B cell (primary cell): ENCODE results near the gene DVL2. TPM values are rescaled to one million over a fixed set of nuclear protein-coding genes. Genes with fewer than 3 reads are reported as not detected.

Source experiments
- ATAC-seq: fragments of 200-7000 bp; cut with Tn5 transposase; one replicate; pipeline ENCODE4 v1.10.0; 2021; ENCODE audit warnings: low read depth, mild to moderate bottlenecking, moderate number of reproducible peaks, moderate library complexity
- CTCF ChIA-PET: fragments of 350-600 bp; sonication (Branson Sonifier 250); formaldehyde crosslinking; loops from one replicate; lab custom pipeline; 2021; ENCODE audit warnings: antibody characterized with exemption, inconsistent platforms; lab: Charles Lee
- POLR2A ChIA-PET: fragments of 350-600 bp; sonication (Branson Sonifier 250); formaldehyde crosslinking; loops from one replicate; lab custom pipeline; 2021; ENCODE audit warnings: antibody characterized with exemption; lab: Charles Lee
- DNase-seq: peaks from one replicate; pipeline ENCODE4 v3.0.0; 2013
- H2AFZ ChIP-seq: 2 replicates; pipeline ENCODE4 v1.6.1; 2012; ENCODE audit warnings: mild to moderate bottlenecking, low read depth, low read length; ENCODE audit not compliant: insufficient read depth, poor library complexity, severe bottlenecking
- H3K27ac ChIP-seq, 2 donors: 1 replicate in 1 of 2; 2 replicates in 1 of 2; pipeline ENCODE4 v1.5.1; 2012 to 2013; ENCODE audit warnings: low read length in 2 of 2, mild to moderate bottlenecking in 2 of 2, moderate library complexity in 1 of 2
- H3K27me3 ChIP-seq, 4 experiments: fragments of 200-600 bp in 1 of 4; sonication (generic) in 1 of 4; replicated peaks in 1 of 4; 1 replicate in 2 of 4; 2 replicates in 2 of 4; pipeline versions ENCODE4 v1.6.1 to v1.7.0; 2013 to 2016; ENCODE audit warnings: low read length in 3 of 4, mild to moderate bottlenecking in 2 of 4, mixed read lengths in 1 of 4, moderate library complexity in 1 of 4; ENCODE audit not compliant: insufficient read depth in 4 of 4, control insufficient read depth in 3 of 4; ENCODE audit errors: control extremely low read depth in 1 of 4
- H3K36me3 ChIP-seq, 2 experiments: replicated peaks in 1 of 2; 1 replicate in 1 of 2; 2 replicates in 1 of 2; pipeline versions ENCODE4 v1.6.1 to v1.7.1; 2013; ENCODE audit warnings: low read length in 1 of 2; ENCODE audit not compliant: insufficient read depth in 2 of 2, control insufficient read depth in 1 of 2; ENCODE audit errors: control extremely low read depth in 1 of 2, extremely low read depth in 1 of 2
- H3K4me1 ChIP-seq, 2 donors: fragments of 200-600 bp in 1 of 2; sonication (generic) in 1 of 2; 1 replicate in 1 of 2; 2 replicates in 1 of 2; pipeline versions ENCODE4 v1.5.1 to v1.6.1; 2013 to 2017; ENCODE audit warnings: low read length in 2 of 2; ENCODE audit not compliant: control insufficient read depth in 2 of 2, insufficient read depth in 2 of 2
- H3K4me2 ChIP-seq: replicated peaks from 2 replicates; pipeline ENCODE3; 2012; ENCODE audit warnings: mild to moderate bottlenecking, low read depth, low read length; ENCODE audit not compliant: poor library complexity, severe bottlenecking
- H3K4me3 ChIP-seq, 5 experiments: fragments of 200-600 bp in 1 of 5; sonication (generic) in 1 of 5; 1 replicate in 3 of 5; 2 replicates in 2 of 5; pipeline versions ENCODE4 v1.5.1 to v1.7.0; 2011 to 2016; ENCODE audit warnings: low read length in 4 of 5, mild to moderate bottlenecking in 4 of 5, low read depth in 2 of 5, control low read depth in 1 of 5, moderate library complexity in 1 of 5; ENCODE audit not compliant: insufficient read depth in 1 of 5; ENCODE audit errors: control extremely low read depth in 1 of 5, extremely low read depth in 1 of 5
- H3K79me2 ChIP-seq: fragments of 200-600 bp; sonication (generic); one replicate; pipeline ENCODE4 v1.6.0; 2016; ENCODE audit warnings: low read length; ENCODE audit not compliant: control insufficient read depth, insufficient read depth
- H3K9ac ChIP-seq: fragments of 200-600 bp; sonication (generic); 2 replicates; pipeline ENCODE4 v1.6.1; 2017; ENCODE audit warnings: mild to moderate bottlenecking, low read length, moderate library complexity
- H3K9me3 ChIP-seq, 3 donors: one replicate each; pipeline versions ENCODE4 v1.6.1 to v1.7.1; 2013; ENCODE audit warnings: low read length in 2 of 3; ENCODE audit not compliant: control insufficient read depth in 2 of 3, insufficient read depth in 1 of 3; ENCODE audit errors: control extremely low read depth in 1 of 3
- H4K20me1 ChIP-seq: 2 replicates; pipeline ENCODE4 v1.6.0; 2012; ENCODE audit warnings: mild to moderate bottlenecking, low read length; ENCODE audit not compliant: insufficient read depth, control insufficient read depth, poor library complexity, severe bottlenecking
- H3K27ac Mint-ChIP-seq: one replicate; pipeline ENCODE4 v1.8.0; 2021; ENCODE audit warnings: mixed read lengths
- H3K27me3 Mint-ChIP-seq: one replicate; pipeline ENCODE4 v1.8.0; 2021; ENCODE audit warnings: mixed read lengths
- H3K4me1 Mint-ChIP-seq: one replicate; pipeline ENCODE4 v1.8.0; 2021; ENCODE audit warnings: mixed read lengths
- H3K4me3 Mint-ChIP-seq: one replicate; pipeline ENCODE4 v1.8.0; 2021; ENCODE audit warnings: mixed read lengths
- H3K9me3 Mint-ChIP-seq: one replicate; pipeline ENCODE4 v1.8.0; 2022; ENCODE audit warnings: mixed read lengths; ENCODE audit not compliant: insufficient read depth
- EZH2 ChIP-seq: IDR thresholded peaks from 2 replicates; pipeline ENCODE4 v1.6.1; 2012; ENCODE audit warnings: borderline replicate concordance, low read depth, mild to moderate bottlenecking, moderate library complexity, low read length; ENCODE audit not compliant: insufficient read depth, poor library complexity, severe bottlenecking
- WGBS: methylation state at CpG from one replicate; pipeline ENCODE4 v1.1.5; 2013; ENCODE audit warnings: missing lambda C conversion rate; ENCODE audit not compliant: insufficient coverage; 5-methylcytosine and 5-hydroxymethylcytosine counted together
- intact Hi-C: fragments of 100-400 bp; cut with micrococcal nuclease; formaldehyde crosslinking; loops from one replicate; pipeline ENCODE4 v1.10.0; 2022
- polyA plus RNA-seq: library from polyadenylated mRNA; depleted of rRNA; stranded (reverse); fragments of >200 nt; gene quantifications from 2 replicates; pipeline ENCODE4 v1.2.3, GENCODE V29; 2012
- total RNA-seq, 2 donors: library from RNA; stranded (reverse); fragments of 120-200 nt in 1 of 2; gene quantifications; 1 replicate in 1 of 2; 2 replicates in 1 of 2; pipeline versions ENCODE4 v1.2.3 to v1.2.4, GENCODE V29; 2013 to 2022
- TF ChIP-seq, protein P1 (sequence below): fragments of 200-600 bp; IDR thresholded peaks from one replicate; pipeline ENCODE4 v1.8.0; 2022; ENCODE audit warnings: antibody characterized with exemption, mild to moderate bottlenecking

The DVL2 gene
- total and polyA plus RNA-seq, 2 donors (not counting 1 experiment from before 2014, with no cell fraction given), result 22.5 to 104 TPM

DNA sequence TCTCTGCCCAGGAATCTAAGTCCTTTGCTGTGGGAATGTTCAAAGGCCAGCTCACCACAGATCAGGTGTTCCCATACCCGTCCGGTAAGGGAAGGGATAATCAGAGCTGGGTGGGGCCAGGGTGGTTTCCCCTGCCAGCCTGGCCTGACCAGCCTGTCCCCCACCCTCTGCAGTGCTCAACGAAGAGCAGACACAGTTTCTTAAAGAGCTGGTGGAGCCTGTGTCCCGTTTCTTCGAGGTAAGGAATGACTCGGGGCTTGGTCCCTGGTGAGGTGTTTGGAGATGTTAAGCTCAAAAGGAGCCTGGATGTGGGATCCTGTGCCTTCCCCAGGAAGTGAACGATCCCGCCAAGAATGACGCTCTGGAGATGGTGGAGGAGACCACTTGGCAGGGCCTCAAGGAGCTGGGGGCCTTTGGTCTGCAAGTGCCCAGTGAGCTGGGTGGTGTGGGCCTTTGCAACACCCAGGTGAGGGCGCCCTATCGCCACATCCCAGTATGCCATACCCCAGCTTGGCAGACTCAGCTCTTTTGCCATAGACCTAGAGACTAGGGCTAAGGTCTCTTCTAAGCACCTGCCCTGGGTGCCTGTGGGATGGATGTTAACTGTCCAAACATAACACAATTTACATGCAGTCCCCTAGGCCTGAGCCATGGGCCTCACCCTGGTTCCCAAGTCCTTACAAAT lies 13.6 kb downstream of the DVL2 start:
- Histone ChIP-seq H3K27me3 (no peaks in the 10 kb centered on the region), H3K4me2 (peak overlapping the region; percentile 94), H2AFZ (peak overlapping the region; percentile 86), H3K27ac (peak overlapping the region; percentile 28 to 78), H3K36me3 (peaks cover 0 to 32% of the 10 kb centered on the region in 2 experiments), H3K4me1 (peaks cover 18 to 41% of the 10 kb centered on the region in 2 donors), H3K4me3 (peak overlapping the region; percentile 31 to 86 (median 80)), H3K79me2 (peaks cover 7% of the 10 kb centered on the region), H3K9ac (peak overlapping the region; percentile 83), H3K9me3 (no peaks in the 10 kb centered on the region), H4K20me1 (no peaks in the 10 kb centered on the region)
- peak; percentile 34 for ATAC-seq
- Mint-ChIP-seq H3K4me3 (peak overlapping the region; percentile 97), H3K4me1 (peaks cover 44% of the 10 kb centered on the region), H3K9me3 (no peaks in the 10 kb centered on the region), H3K27ac (peak overlapping the region; percentile 93), H3K27me3 (no peaks in the 10 kb centered on the region)
- CTCF ChIA-PET, result interaction anchor here (0.7 to 3.8 kb wide), 17 partner anchors 9 to 216 kb away, joined by 3 to 47 read pairs (median 5); partner anchors contain the start of genes ACAP1, DVL2, GABARAP and PHF23
- DNase-seq, result peak; percentile 77
- TF ChIP-seq EZH2, result no peak
- TF ChIP-seq, protein P1, sequence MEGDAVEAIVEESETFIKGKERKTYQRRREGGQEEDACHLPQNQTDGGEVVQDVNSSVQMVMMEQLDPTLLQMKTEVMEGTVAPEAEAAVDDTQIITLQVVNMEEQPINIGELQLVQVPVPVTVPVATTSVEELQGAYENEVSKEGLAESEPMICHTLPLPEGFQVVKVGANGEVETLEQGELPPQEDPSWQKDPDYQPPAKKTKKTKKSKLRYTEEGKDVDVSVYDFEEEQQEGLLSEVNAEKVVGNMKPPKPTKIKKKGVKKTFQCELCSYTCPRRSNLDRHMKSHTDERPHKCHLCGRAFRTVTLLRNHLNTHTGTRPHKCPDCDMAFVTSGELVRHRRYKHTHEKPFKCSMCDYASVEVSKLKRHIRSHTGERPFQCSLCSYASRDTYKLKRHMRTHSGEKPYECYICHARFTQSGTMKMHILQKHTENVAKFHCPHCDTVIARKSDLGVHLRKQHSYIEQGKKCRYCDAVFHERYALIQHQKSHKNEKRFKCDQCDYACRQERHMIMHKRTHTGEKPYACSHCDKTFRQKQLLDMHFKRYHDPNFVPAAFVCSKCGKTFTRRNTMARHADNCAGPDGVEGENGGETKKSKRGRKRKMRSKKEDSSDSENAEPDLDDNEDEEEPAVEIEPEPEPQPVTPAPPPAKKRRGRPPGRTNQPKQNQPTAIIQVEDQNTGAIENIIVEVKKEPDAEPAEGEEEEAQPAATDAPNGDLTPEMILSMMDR, result peak; percentile 54
- POLR2A ChIA-PET, result interaction anchor here (0.5 to 9.1 kb wide), 7 partner anchors 17 to 224 kb away, joined by 3 to 157 read pairs (median 3); partner anchors contain the start of genes CTDNEP1, DVL2, ELP5 and GABARAP
- 42% methylated on average over 10 of the region's 11 CpGs for whole genome bisulfite sequencing
- intact Hi-C loops, result loop anchor here (1.0 to 2.0 kb wide), 2 partner anchors 60 to 76 kb away; no protein-coding TSS in a partner anchor
